Fibroblast of pulmonary artery (primary cell): Measurements from ENCODE around the gene AGRP.
"Not testable (repeated sequence)": the region's sequence is repeated elsewhere in the genome, so short reads cannot be mapped to it uniquely, and the experiment has no call there.

ENCODE experiments used
- DNase-seq: peaks from one replicate; pipeline ENCODE4 v3.0.0-alpha.2; 2010; ENCODE audit warnings: low read depth
- H3K4me3 ChIP-seq: replicated peaks from 2 replicates; pipeline ENCODE4 v1.5.1; 2011; ENCODE audit warnings: low read depth, mild to moderate bottlenecking, control low read depth, low read length, moderate library complexity
- CTCF ChIP-seq: IDR thresholded peaks from 2 replicates; pipeline ENCODE4 v1.5.1; 2011; ENCODE audit warnings: mild to moderate bottlenecking, control low read depth, low read length, inconsistent platforms; ENCODE audit errors: missing control alignments

The AGRP gene

GRCh38 chr16:67499106-67499505, 15.8 kb upstream of the AGRP start:
- no peak for TF ChIP-seq CTCF
- no peak for DNase-seq
- no peak overlapping the region for H3K4me3 ChIP-seq

- H3K4me3 ChIP-seq: no peak overlapping the region
- TF ChIP-seq CTCF: no peak
- peak; percentile 48 for DNase-seq
Measured at GRCh38 chr16:67490335-67491096, 7.2 kb upstream of the AGRP start.

GRCh38 chr16:67489401-67490083, 6.2 kb upstream of the AGRP start:
- no peak for TF ChIP-seq CTCF
- DNase-seq: no peak
- no peak overlapping the region for H3K4me3 ChIP-seq

- not testable (repeated sequence) for H3K4me3 ChIP-seq, DNase-seq
Measured at GRCh38 chr16:67487561-67487960, 4.2 kb upstream of the AGRP start.

- peak; percentile 36 for DNase-seq
- no peak for TF ChIP-seq CTCF
- no peak overlapping the region for H3K4me3 ChIP-seq
Measured at GRCh38 chr16:67486805-67487204, 3.5 kb upstream of the AGRP start.

- no peak for TF ChIP-seq CTCF
- no peak for DNase-seq
- no peak overlapping the region for H3K4me3 ChIP-seq
Measured at GRCh38 chr16:67483731-67484525, 581 bp upstream of the AGRP start.

GRCh38 chr16:67482233-67482924, 968 bp downstream of the AGRP start:
- no peak for TF ChIP-seq CTCF
- peak overlapping the region; percentile 59 for H3K4me3 ChIP-seq
- no peak for DNase-seq
